Measurements from ENCODE around the gene EPHA8. TPM values are rescaled to one million over a fixed set of nuclear protein-coding genes. Genes with fewer than 3 reads are reported as not detected.

The EPHA8 gene
- total and polyA plus RNA-seq, 2 of the 4 experiments (the other 2 are of a cell fraction) = not detected

GRCh38 chr1:22563671-22564602 is 648 bp downstream of the EPHA8 start:
- POLR2A ChIA-PET (ENCODE audit: unreplicated experiment) = no interaction called here
- dilution Hi-C loops (cut with HindIII; ENCODE audit: low sequenced_read_pairs, unreplicated experiment) (no loop called here), in situ Hi-C loops (cut with MboI; ENCODE audit: low sequenced_read_pairs) (no loop called here), intact Hi-C loops (cut with micrococcal nuclease) (no loop called here)
- no peaks in the 10 kb centered on the region for H3K9me3 ChIP-seq (ENCODE audit: control insufficient read depth, insufficient read depth, low read length)
- BruUV-seq (replicated peaks) = no TSS peak
- no peaks in the 10 kb centered on the region for H4K20me1 ChIP-seq (ENCODE audit: insufficient read depth, low read length)
- H3K4ac ChIP-seq (ENCODE audit: low read depth, low read length) = no peak overlapping the region
- no peak overlapping the region for H2AK5ac ChIP-seq (ENCODE audit: low read depth, low read length)
- H3K79me1 ChIP-seq (ENCODE audit: low read depth in 1 of 2, low read length in 2 of 2) = no peaks in the 10 kb centered on the region
- H2BK20ac ChIP-seq (ENCODE audit: low read depth, low read length) = no peak overlapping the region
- no peak overlapping the region for H3K14ac ChIP-seq (replicated peaks; ENCODE audit: low read depth, low read length)
- H4K91ac ChIP-seq (ENCODE audit: insufficient read depth, low read depth, low read length) = no peak overlapping the region
- H3K18ac ChIP-seq (ENCODE audit: low read depth, low read length) = no peak overlapping the region
- H4K5ac ChIP-seq (ENCODE audit: low read depth, low read length) = no peak overlapping the region
- H4K8ac ChIP-seq (ENCODE audit: low read depth in 2 of 2, low read length in 2 of 2) = no peak overlapping the region
- peaks cover 93% of the 10 kb centered on the region for H3K27me3 ChIP-seq (ENCODE audit: control insufficient read depth, insufficient read depth, low read length)
- no peak overlapping the region for H3K4me2 ChIP-seq (ENCODE audit: low read depth, low read length)
- no peak overlapping the region for H3K9ac ChIP-seq (ENCODE audit: low read depth, low read length)
- no peak overlapping the region for H2BK120ac ChIP-seq (ENCODE audit: low read depth, low read length)
- H2BK15ac ChIP-seq (ENCODE audit: low read depth, low read length) = no peak overlapping the region
- 2% methylated on average over 37 of the region's 57 CpGs; no CpG with 5 or more reads in 1 of the 2 experiments for WGBS, 2 experiments (ENCODE audit: extremely low coverage in 2 of 2, insufficient read length in 1 of 2)
- H3K9me1 ChIP-seq (ENCODE audit: insufficient read depth, low read length) = no peaks in the 10 kb centered on the region
- no peak for ATAC-seq (ENCODE audit: low read depth)
- no peak overlapping the region for H3K27ac ChIP-seq (ENCODE audit: insufficient read depth, low read length)
- no peak overlapping the region for H3K4me3 ChIP-seq (ENCODE audit: insufficient read depth, low read depth, low read length)
- no peak overlapping the region for H2AFZ ChIP-seq (replicated peaks; ENCODE audit: low read length, poor library complexity)
- H3K4me1 ChIP-seq (ENCODE audit: control insufficient read depth, insufficient read depth, low read length) = no peaks in the 10 kb centered on the region
- no peak overlapping the region for H2BK5ac ChIP-seq (ENCODE audit: low read depth, low read length, poor library complexity, severe bottlenecking)
- H3K56ac ChIP-seq (ENCODE audit: extremely low read depth, insufficient read depth, low read length) = no peak overlapping the region
- DNase-seq = no peak
- H3K23ac ChIP-seq (ENCODE audit: low read depth, low read length) = no peak overlapping the region
- no peaks in the 10 kb centered on the region for H3K36me3 ChIP-seq (ENCODE audit: control insufficient read depth, insufficient read depth, low read length)
- CTCF ChIA-PET = no interaction called here
- H2AK9ac ChIP-seq (replicated peaks; ENCODE audit: low read depth, low read length, poor library complexity) = no peak overlapping the region
- TF ChIP-seq ELK1 (IDR thresholded peaks at IDR 0.05; ENCODE audit: borderline replicate concordance, low read depth, low read length) = no peak
- TF ChIP-seq MAZ (IDR thresholded peaks at IDR 0.05; ENCODE audit: borderline replicate concordance, low read depth, low read length) = no peak
- TF ChIP-seq RCOR1 (IDR thresholded peaks at IDR 0.05; ENCODE audit: insufficient replicate concordance, low read length) = no peak
- no peak for TF ChIP-seq RAD21 (IDR thresholded peaks at IDR 0.05; ENCODE audit: low read length)
- TF ChIP-seq POLR2A (IDR thresholded peaks at IDR 0.05; ENCODE audit: low read depth, low read length) = no peak
- no peak for TF ChIP-seq MXI1 (IDR thresholded peaks at IDR 0.05; ENCODE audit: borderline replicate concordance, low read depth, low read length)
- no peak for TF ChIP-seq CTCF (conservative IDR thresholded peaks at IDR 0.05; ENCODE audit: low read depth, low read length)
- no peak for TF ChIP-seq SMC3 (IDR thresholded peaks at IDR 0.05; ENCODE audit: low read depth, low read length)
- TF ChIP-seq FOS (IDR thresholded peaks at IDR 0.05; ENCODE audit: low read depth, low read length) = no peak
- TF ChIP-seq RFX5 (IDR thresholded peaks at IDR 0.05; ENCODE audit: low read depth, low read length) = no peak
- TF ChIP-seq BHLHE40 (IDR thresholded peaks at IDR 0.05; ENCODE audit: low read depth, low read length) = no peak
- no peak for TF ChIP-seq CHD1 (IDR thresholded peaks at IDR 0.05; ENCODE audit: low read depth, low read length)
- TF ChIP-seq NFE2L2 (IDR thresholded peaks at IDR 0.05; ENCODE audit: low read depth, low read length) = no peak
- TF ChIP-seq USF2 (IDR thresholded peaks at IDR 0.05; ENCODE audit: low read depth, low read length) = no peak
- no peak for TF ChIP-seq MAFK (IDR thresholded peaks at IDR 0.05; ENCODE audit: low read depth, low read length)
